Measurements from ENCODE around the gene TNFRSF4.
"Not testable (repeated sequence)": the region's sequence is repeated elsewhere in the genome, so short reads cannot be mapped to it uniquely, and the experiment has no call there.

TNFRSF4 gene

DNA sequence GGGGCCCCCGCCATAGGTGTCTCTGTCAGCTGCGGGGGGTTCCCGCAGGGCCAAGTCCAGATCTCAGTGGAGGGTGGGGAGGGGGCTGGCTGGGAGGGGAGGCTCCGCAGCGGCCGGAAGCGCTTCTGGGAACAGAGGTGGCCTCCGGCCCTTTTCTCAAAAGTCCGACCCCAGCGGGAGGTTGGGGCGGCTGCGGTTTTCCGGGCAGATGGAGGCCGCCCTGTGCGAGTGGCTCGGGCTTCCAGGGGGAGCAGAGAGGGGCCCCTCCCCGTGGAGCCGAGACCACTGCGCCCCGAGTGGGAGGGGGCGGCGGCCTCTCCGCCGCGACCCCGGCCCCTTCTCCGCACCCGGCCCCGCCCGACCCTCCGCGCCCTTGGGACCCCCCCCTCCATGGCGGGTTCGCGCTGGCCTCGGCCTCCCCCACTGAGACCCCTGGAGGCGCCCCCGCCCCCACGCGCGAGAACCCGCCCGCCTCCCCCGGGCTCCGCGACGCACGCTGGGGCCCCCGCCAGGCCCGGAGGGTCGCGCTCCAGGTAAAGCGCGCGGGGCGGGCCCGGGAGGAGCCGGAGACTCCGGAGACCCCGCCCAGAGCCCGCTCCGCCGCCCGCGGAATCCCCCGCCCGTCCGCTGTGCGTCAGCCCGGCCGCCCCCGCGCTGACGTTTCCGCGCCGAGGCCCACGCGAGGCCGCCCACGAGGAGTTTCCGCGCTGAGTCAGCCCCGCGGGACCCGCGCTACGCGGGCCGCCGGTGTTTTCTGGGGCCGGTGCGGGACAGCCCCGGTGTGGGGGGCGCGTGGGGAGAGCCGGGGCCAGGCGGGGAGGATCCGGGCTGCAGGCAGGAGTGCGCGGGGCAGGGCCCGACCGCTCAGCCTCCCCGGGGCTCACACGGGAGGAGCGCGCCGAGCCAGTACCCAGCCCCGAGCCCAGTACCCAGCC, 12.8 kb downstream of the TNFRSF4 start:
- DNase-seq = peak; percentile 91

DNA sequence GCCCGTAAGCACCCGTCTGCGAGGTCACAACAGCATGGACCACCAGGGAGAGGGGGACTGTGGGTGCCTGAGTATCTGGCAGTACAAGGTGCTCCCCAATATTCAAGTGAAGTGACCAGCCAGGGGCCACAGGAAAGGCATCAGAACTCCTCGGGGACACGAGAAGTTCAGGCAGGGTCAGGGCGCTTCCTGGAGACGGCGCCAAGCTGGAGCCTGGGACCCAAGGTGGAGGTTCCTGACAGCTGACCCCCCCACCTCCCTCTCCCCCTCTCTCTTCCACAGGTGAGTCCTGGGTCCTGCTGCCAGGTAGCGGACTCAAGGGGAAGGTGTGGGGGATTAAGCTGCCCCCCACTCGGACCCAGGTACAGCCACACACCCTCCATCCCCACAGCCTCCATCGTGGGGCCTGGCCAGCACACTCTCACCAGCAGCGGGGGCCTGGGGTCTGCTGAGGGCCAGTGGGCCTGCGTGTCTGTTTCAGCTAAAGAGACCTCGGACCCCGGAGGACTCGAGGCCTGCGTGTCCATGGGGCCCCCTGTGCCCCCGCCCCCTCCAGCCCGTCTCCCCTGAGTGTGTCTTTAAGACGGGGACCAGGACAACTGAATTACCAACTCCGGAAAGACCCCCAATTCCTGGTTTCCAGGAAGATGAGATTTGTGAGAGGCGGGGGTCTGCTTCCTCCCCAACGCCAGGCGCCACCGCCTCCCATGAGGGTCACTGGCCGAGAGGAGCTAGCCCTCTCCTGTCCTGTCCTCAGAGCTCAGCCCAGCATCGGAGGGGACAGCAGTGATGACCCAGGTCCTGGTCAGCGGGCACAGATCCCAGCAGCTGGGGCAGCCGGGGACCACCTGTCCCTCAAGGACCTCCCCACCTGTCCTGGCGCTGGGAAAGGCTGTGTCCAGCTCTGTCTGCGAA, 13.7 kb downstream of the TNFRSF4 start:
- DNase-seq = no peak

DNA sequence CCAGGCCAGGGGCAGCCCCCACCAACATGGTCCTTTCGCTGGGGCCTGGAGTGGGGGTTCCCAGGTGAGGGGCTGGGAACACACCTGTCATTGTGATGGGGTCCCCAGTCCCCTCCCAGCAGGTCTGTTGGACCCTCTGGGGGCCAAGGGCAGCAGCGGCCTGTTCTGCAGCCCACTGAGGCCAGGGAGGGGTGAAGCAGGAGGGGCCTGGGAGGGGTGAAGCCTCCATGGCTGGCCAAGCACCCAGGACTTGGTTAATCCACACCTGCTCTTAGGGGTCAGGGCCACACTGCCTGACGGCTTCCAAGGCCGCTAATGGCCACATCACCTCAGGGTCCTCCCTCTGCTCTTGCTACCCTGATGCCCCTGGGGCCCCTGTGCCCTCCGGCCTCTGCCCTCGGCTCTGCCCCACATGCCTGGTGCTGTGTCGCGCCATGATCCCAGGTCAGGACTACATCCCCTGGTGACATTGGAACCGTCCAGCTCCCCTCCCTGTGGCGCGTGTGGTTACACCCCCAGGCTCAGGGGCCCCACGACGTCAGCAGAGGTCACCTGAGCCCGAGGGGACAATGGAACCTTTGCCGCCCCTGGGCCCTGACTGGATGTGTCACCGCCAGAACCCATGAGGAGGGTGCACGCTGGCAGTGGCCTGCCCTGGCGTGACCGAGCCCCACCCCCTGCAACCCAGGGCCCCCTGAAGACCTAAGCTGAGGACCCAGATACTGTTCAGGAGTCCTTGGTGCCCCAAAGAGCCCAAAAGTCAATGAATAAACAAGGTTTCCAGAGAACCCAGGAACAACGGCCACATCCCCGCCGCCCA, 14.6 kb downstream of the TNFRSF4 start:
- no peak for DNase-seq

DNA sequence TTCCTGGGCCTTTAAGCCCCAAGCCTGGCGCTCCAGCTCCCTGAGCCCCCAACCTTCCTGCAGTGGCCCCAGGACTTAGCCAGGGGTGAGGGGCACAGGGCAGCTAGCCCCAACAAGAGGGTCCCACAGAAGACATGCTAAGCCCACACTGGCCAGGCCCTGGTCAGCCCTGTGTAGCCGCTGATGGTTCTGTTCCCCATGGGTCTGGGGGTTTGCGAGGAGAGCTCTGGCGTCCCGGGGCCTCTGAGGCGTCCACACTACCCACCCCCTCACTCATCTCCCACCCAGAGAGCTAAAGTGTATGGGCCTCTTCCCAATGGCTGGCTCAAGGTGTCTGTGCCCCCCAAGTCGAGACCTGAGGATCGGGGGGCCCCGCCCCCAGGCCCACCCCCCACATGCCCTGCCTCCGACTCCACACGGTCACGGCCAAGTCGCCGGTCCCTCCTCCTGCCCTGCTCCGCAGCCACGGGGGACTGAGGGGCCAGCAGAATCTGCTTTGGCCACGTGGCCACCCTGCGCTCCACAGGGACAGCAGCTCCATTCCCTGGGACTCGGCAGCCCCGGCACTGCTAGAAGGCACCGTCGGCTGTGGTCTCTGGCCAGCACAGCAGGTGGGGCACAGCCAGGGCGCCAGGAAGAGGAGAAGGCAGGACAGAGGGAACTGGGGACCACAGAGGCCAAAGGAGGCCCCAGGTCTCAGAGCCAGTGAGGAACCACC, 15.4 kb downstream of the TNFRSF4 start:
- no peak for DNase-seq

- DNase-seq = no peak
These were observed 16.2 kb downstream of the TNFRSF4 start for GRCh38 chr1:1197551-1198422.

GRCh38 chr1:1197188-1197500, 16.8 kb downstream of the TNFRSF4 start:
- no peak for DNase-seq

GRCh38 chr1:1196431-1197187, 17.3 kb downstream of the TNFRSF4 start:
- no peak for DNase-seq

DNA sequence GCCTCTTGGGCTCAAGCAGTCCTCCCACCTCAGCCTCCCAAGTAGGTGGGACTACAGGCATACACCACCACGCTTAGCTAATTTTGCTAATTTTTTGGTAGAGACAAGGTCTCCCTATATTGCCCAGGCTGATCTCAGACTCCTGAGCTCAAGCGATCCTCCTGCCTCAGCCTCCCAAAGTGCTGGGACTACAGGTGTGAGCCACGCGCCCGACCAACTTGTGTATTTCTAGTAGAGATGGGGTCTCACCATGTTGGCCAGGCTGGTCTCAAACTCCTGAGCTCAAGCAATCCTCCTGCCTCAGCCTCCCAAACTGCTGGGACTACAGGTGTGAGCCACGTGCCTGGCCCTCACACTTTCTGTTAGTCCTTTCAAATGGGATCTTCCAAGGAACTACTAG, 18.2 kb downstream of the TNFRSF4 start:
- DNase-seq = not testable (repeated sequence)

- no peak for DNase-seq
These were observed 19.2 kb downstream of the TNFRSF4 start for GRCh38 chr1:1194723-1195122.

- no peak for DNase-seq
These were observed 22.2 kb downstream of the TNFRSF4 start for GRCh38 chr1:1191734-1192133.

DNA sequence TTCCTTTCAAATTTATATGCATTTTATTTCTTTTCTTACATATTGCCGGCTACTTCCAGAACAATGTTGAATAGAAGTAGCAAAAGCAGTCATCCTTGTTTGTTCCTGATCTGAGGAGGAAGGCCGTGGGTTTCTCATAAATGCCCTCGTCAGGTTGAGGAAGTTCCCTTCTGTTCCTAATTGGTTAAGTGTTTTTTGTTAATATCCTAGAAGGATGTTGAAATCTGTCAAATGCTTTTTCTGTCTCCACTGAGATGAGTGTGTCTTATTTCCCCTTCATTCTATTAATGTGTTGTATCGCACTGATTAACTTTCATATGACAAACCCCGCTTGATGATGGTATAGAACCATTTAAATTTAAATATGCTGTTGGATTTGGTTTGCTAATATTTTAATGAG, 24.8 kb downstream of the TNFRSF4 start:
- no peak for DNase-seq

- no peak for DNase-seq
These were observed 26.0 kb downstream of the TNFRSF4 start for GRCh38 chr1:1187938-1188337.

DNA sequence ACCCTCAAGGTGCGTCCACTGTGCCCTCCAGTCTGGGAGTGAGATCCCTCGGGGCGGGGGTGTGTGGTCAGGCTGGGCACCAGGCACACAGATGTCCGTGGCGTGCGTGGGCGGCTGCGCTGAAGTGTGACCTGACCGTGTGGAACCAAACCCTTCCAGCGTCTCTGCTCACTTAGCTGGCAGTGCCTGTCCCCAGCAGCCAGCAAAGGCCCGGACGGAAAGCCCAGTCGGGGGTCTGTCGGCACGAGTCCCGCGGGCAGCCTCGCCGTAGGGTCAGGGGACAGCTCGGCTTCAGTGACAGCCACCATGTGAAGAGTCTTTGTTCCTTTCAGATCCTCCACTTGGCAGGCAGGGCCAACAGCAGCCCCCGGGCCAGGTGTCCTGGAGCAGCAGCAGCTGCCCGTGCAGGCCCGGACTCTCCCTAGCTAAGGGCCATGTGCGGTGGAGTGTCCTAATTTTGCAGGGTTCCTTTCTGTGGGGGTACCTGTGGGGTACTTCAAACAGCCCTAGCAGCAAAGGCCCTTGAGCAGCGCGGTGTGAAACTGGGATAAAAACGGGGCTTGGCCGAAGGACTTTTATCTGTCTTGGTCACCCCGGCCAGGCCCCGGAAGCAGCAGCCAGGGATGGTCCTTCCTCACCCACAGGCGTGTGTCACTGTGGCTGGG, 28.7 kb downstream of the TNFRSF4 start:
- no peak for DNase-seq

GRCh38 chr1:1183833-1184775, 29.8 kb downstream of the TNFRSF4 start:
- no peak for DNase-seq

GRCh38 chr1:1183221-1183747, 30.7 kb downstream of the TNFRSF4 start:
- no peak for DNase-seq

DNA sequence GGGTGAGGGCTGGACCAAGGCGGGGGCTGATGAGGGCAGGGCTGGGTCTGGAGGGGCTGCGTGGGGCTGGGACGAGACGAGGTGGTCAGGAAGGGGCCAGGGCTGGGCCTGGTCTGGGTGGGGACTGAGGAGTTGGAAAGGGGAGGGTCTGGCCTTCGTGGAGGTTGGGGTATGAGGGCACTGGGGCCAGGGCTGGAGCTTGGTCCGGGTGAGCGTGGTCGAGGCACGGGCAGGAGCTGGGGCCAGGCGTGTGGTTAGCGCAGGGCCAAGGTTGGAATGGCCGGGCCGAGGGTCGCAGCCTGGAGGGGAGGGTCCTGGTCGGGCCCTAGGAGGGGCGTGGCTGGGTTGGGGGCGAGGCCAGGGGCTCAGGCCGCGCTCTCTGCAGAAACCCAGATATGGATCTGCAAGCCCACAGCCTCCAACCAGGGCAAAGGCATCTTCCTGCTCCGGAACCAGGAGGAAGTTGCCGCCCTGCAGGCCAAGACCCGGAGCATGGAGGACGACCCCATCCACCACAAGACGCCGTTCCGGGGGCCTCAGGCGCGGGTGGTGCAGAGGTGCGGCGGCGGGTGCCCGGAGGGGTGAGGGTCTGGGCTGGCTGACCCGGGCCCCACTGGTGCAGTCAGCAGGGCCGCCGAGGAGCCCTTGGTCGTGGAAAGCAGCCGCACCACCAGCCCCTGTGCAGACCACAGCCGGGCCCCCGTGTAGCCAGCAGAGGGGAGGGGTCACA, 31.3 kb downstream of the TNFRSF4 start:
- DNase-seq = no peak

DNA sequence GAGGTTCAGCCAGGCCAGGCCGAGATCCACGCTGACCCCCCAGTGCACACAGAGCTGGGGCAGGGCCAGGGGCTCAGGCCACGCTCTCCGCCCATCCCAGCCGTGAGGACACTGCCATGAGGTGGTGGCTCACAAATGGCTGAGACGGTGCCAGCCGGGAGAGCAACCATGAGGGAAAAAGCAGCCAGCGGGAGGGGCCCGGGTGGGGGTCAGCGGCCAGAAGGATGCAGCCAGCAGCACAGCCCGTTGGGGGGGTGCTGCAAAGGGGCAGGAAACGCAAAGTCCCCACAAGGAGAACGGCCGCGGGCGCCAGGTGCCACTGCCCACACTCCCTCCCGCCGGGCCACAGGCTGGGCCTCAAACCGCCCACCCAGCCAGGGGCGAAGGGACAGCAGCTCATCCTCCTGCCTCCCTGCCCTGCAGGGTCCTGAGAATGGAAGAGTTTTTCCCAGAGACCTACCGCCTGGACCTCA, 32.0 kb downstream of the TNFRSF4 start:
- no peak for DNase-seq

Data from CD4-positive, alpha-beta T cell treated with Interleukin-1 beta for 1 hour (primary cell).